Uterus (tissue), 4 donors: ENCODE measurements around the gene PICALM. TPM values are rescaled to one million over a fixed set of nuclear protein-coding genes. Genes with fewer than 3 reads are reported as not detected.
"Not testable (repeated sequence)": the region's sequence is repeated elsewhere in the genome, so short reads cannot be mapped to it uniquely, and the experiment has no call there.

Source experiments
- DNase-seq, 2 donors: peaks; one replicate each; pipeline ENCODE4 v3.0.0-alpha.2; 2019 to 2020
- H3K27ac ChIP-seq, 2 donors: fragments of 200-600 bp; sonication (generic); 1 replicate in 1 of 2; 2 replicates in 1 of 2; pipeline ENCODE4 v1.5.1; 2016 to 2018
- H3K27me3 ChIP-seq, 2 donors: fragments of 200-600 bp; sonication (generic); one replicate each; pipeline ENCODE4 v1.5.1; 2018 to 2019; ENCODE audit warnings: control low read depth in 1 of 2
- H3K36me3 ChIP-seq, 2 donors: fragments of 200-600 bp; sonication (generic); one replicate each; pipeline ENCODE4 v1.5.1; 2019; ENCODE audit warnings: control low read depth in 1 of 2
- H3K4me1 ChIP-seq, 2 donors: fragments of 200-600 bp; sonication (generic); one replicate each; pipeline ENCODE4 v1.5.1; 2018 to 2019; ENCODE audit warnings: control low read depth in 1 of 2
- H3K4me3 ChIP-seq, 2 donors: fragments of 200-600 bp; sonication (generic); 1 replicate in 1 of 2; 2 replicates in 1 of 2; pipeline ENCODE4 v1.5.1; 2018 to 2019; ENCODE audit warnings: mild to moderate bottlenecking in 1 of 2
- H3K9me3 ChIP-seq, 2 donors: fragments of 200-600 bp; sonication (generic); one replicate each; pipeline ENCODE4 v1.5.1; 2019; ENCODE audit warnings: control low read depth in 1 of 2
- CTCF ChIP-seq, 4 experiments: fragments of 200-600 bp in 2 of 4; fragments of 450-650 bp in 2 of 4; sonication (generic) in 2 of 4; IDR thresholded peaks; one replicate each; pipeline ENCODE4 v1.5.1; 2016 to 2019; ENCODE audit warnings: antibody characterized with exemption in 4 of 4, mild to moderate bottlenecking in 2 of 4, moderate library complexity in 1 of 4
- POLR2A ChIP-seq, 2 donors: fragments of 450-650 bp; IDR thresholded peaks; one replicate each; pipeline ENCODE4 v1.6.1; 2016; ENCODE audit warnings: antibody characterized with exemption in 2 of 2, mild to moderate bottlenecking in 1 of 2, moderate library complexity in 1 of 2
- intact Hi-C: fragments of 100-400 bp; cut with DNase I; formaldehyde crosslinking; loops from one replicate; pipeline ENCODE4 v1.15.1; 2023; ENCODE audit warnings: low total_unique reads
- total RNA-seq, 4 donors: library from RNA; depleted of rRNA in 3 of 4; stranded (reverse); fragments of >200 nt in 3 of 4; gene quantifications; one replicate each; pipeline versions ENCODE4 v1.1.0 to v1.2.4, GENCODE V29; 2014 to 2023
- donor health status: DM: yes; HTN: yes; CAD: no.

The PICALM gene
- total RNA-seq, 4 donors from 2014 or later: 198 to 402 (median 298) TPM

GRCh38 chr11:85939099-85940015, 129.5 kb downstream of the PICALM start:
- Histone ChIP-seq H3K27ac (no peak overlapping the region), H3K27me3 (no peaks in the 10 kb centered on the region), H3K36me3 (no peaks in the 10 kb centered on the region), H3K4me1 (no peaks in the 10 kb centered on the region), H3K4me3 (no peak overlapping the region), H3K9me3 (no peaks in the 10 kb centered on the region)
- intact Hi-C loops: no loop called here
- TF ChIP-seq POLR2A (IDR thresholded peaks at IDR 0.05) (no peak), CTCF (IDR thresholded peaks at IDR 0.05) (no peak)
- DNase-seq: no peak

GRCh38 chr11:85937835-85938234, 131.0 kb downstream of the PICALM start:
- Histone ChIP-seq H3K36me3 (no peaks in the 10 kb centered on the region), H3K27ac (no peak overlapping the region), H3K4me1 (no peaks in the 10 kb centered on the region), H3K9me3 (no peaks in the 10 kb centered on the region), H3K4me3 (no peak overlapping the region), H3K27me3 (no peaks in the 10 kb centered on the region)
- intact Hi-C loops: no loop called here
- DNase-seq: no peak
- TF ChIP-seq CTCF (IDR thresholded peaks at IDR 0.05): no peak

- TF ChIP-seq POLR2A (IDR thresholded peaks at IDR 0.05) (no peak), CTCF (IDR thresholded peaks at IDR 0.05) (no peak)
- Histone ChIP-seq H3K9me3 (no peaks in the 10 kb centered on the region), H3K36me3 (no peaks in the 10 kb centered on the region), H3K27ac (no peak overlapping the region), H3K4me1 (no peaks in the 10 kb centered on the region), H3K4me3 (no peak overlapping the region), H3K27me3 (no peaks in the 10 kb centered on the region)
- DNase-seq: no peak
- intact Hi-C loops: no loop called here
Observed at GRCh38 chr11:85935751-85936150, 133.1 kb downstream of the PICALM start.

- H3K4me1 ChIP-seq: no peaks in the 10 kb centered on the region
- no peak for TF ChIP-seq CTCF (IDR thresholded peaks at IDR 0.05)
- no peak for TF ChIP-seq POLR2A (IDR thresholded peaks at IDR 0.05)
- no peak for DNase-seq
- intact Hi-C loops: no loop called here
- H3K9me3 ChIP-seq: no peaks in the 10 kb centered on the region
- no peak overlapping the region for H3K27ac ChIP-seq
- H3K36me3 ChIP-seq: no peaks in the 10 kb centered on the region
- no peaks in the 10 kb centered on the region for H3K27me3 ChIP-seq
- no peak overlapping the region for H3K4me3 ChIP-seq
Observed at GRCh38 chr11:85934596-85935169, 134.2 kb downstream of the PICALM start.

GRCh38 chr11:85930879-85931366, 138.0 kb downstream of the PICALM start:
- Histone ChIP-seq H3K4me1 (no peaks in the 10 kb centered on the region), H3K27me3 (no peaks in the 10 kb centered on the region), H3K9me3 (no peaks in the 10 kb centered on the region), H3K36me3 (no peaks in the 10 kb centered on the region), H3K27ac (no peak overlapping the region), H3K4me3 (no peak overlapping the region)
- intact Hi-C loops: no loop called here
- DNase-seq: no peak
- no peak for TF ChIP-seq CTCF (IDR thresholded peaks at IDR 0.05)
- TF ChIP-seq POLR2A (IDR thresholded peaks at IDR 0.05): no peak

GRCh38 chr11:85926653-85927214, 142.2 kb downstream of the PICALM start:
- H3K27ac ChIP-seq, DNase-seq, H3K9me3 ChIP-seq, H3K4me1 ChIP-seq, intact Hi-C loops, H3K27me3 ChIP-seq, H3K4me3 ChIP-seq, H3K36me3 ChIP-seq: not testable (repeated sequence)
